NCI-H2107 (cell line): ENCODE measurements around the gene SPIN4.
"Not testable (repeated sequence)": the region's sequence is repeated elsewhere in the genome, so short reads cannot be mapped to it uniquely, and the experiment has no call there.

Source experiments
- DNase-seq: peaks from one replicate; lab custom pipeline; 2025; lab: John Stamatoyannopoulos, UW

The SPIN4 gene

DNA sequence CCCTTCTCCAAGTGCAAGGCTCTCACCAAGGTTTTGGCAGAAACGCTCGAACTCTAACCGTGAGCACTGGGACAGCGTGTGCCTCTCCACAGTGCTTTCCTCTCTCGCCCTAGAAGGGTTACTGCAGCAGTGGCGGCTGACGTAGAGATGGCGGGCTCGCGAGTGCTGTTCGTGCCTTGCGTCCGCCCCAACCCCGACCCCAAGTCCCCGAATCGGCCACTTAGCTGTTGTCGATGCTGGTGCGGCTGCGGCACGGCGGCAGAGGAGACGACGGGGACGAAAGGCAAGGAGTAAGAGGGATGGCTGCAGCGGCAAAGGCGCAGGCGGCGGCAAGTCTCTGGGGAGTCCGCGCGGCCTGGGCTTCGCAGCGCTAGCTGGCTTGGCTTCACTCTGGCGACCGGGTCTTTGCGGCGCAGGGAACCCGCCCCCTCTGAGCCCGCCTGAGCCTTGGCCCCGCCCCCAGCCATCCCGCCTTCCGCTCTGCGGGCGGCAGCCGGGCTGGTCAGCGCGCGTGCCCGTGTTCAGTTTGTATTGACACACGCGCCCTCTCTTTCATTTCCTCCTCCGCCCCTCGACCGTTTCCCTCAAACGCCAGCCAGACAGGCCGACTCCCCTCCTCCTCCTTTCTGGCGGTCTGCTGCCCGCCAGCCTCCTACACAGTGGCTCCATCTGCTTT, at the start of gene SPIN4:
TSS of gene SPIN4 (minus strand) at position 392 of the 676 bp plus-strand sequence. CDS start 513 bp downstream, outside the sequence.
- peak; percentile 80 for DNase-seq

- no peak for DNase-seq
These were observed 49.2 kb upstream of the SPIN4 start for GRCh38 chrX:63400340-63400739.

- no peak for DNase-seq
These were observed 43.7 kb upstream of the SPIN4 start for GRCh38 chrX:63394872-63395271.

GRCh38 chrX:63393094-63393493, 42.0 kb upstream of the SPIN4 start:
- DNase-seq, result not testable (repeated sequence)

DNA sequence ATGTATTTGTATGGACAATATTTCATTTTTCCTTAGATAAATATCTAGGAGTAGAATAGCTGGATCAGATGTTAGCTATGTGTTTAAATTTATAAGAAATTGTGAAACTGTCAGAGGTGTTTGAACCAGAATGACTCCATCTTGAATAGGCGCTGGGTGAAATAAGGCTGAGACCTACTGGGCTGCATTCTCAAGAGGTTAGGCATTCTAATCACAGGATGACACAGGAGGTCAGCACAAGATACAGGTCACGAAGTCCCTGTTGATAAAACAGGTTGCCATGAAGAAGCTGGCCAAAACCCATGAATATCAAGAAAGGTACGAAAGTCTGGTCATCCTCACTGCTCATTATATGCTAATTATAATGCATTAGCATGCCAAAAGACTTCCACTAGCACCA, 36.3 kb upstream of the SPIN4 start:
- DNase-seq, result no peak

DNA sequence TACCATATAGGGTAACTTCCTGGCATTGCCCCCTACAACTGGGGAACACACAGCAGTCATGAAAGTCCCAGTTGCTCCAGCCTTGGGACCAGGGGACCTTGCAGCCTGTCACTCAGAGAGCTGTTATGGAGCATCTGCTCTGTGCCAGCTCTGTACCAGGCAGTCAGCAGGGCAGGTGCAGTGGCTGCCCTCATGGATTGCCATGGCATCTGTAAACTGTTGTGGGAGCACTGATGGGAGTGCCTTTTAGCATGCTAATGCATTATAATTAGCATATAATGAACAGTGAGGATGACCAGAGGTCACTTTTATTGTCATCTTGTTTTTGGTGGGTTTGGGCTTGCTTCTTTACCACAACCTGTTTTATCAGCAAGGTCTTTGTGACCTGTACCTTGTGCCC, 33.1 kb upstream of the SPIN4 start:
- not testable (repeated sequence) for DNase-seq

GRCh38 chrX:63373012-63373411, 21.9 kb upstream of the SPIN4 start:
- not testable (repeated sequence) for DNase-seq

- DNase-seq, result not testable (repeated sequence)
These were observed 16.6 kb upstream of the SPIN4 start for GRCh38 chrX:63367699-63368098.

- no peak for DNase-seq
These were observed 12.7 kb upstream of the SPIN4 start for GRCh38 chrX:63363788-63364187.

GRCh38 chrX:63361494-63361893, 10.4 kb upstream of the SPIN4 start:
- no peak for DNase-seq

GRCh38 chrX:63354484-63354883, 3.4 kb upstream of the SPIN4 start:
- no peak for DNase-seq

GRCh38 chrX:63350465-63350877, 661 bp downstream of the SPIN4 start:
- peak; percentile 42 for DNase-seq

DNA sequence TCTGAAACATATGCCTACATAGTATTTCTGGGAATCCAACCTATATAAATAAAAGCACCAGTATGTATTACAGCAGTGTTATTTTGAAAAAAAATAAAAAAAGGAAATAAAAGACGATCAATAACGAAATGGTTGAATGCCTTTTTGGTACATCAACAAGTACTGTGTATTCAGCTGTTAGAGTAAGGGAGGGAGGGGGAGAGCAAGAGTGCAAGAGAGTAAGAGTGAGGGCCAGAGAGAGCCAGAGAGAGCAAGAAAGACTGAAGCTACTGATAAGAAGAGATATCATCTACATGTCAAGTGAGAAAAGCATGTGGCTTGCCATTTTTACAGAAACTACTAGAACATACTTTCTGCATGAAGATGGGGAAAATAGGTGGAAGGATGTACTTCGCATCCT, 1.8 kb downstream of the SPIN4 start:
- DNase-seq, result peak; percentile 1

DNA sequence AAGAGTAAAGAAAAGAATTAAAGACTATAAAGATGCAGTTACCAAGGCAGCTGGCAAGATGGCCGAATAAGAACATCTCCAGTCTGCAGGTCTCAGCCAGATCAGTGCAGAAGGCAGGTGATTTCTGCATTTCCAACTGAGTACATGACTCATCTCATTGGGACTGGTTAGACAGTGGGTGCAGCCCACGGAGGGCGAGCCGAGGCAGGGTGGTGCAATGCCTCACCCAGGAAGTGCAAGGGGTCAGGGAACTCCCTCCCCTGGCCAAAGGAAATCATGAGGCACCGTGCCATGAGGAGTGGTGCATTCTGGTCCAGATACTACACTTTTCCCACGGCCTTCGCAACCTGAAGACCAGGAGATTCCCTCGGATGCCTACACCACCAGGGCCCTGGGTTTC, 20.5 kb downstream of the SPIN4 start:
- no peak for DNase-seq

GRCh38 chrX:63327788-63328187, 23.3 kb downstream of the SPIN4 start:
- DNase-seq, result no peak

DNA sequence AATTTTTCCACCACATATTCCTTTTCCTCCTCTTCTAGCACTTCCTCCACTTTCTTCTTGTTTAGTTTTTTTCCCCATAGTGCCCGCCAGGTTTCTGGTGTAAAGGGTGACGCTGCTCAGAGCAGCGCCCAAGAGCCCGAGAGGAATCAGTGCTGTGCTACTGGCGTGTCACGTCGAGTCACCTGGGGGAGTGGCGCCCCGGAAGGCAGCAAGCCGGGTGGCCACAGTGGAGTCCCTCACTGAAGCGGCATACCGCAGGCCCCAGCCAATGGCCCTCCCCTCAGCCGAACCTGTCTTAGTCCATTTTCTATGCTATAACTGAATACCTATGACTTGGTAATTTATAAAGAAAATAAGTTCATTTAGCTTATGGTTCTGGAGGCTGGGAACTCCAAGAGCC, 51.5 kb downstream of the SPIN4 start:
- no peak for DNase-seq
